22Rv1 (cell line): Measurements from ENCODE around the gene GANC.
"Not testable (repeated sequence)": the region's sequence is repeated elsewhere in the genome, so short reads cannot be mapped to it uniquely, and the experiment has no call there.

Source experiments
- H3K27ac ChIP-seq: fragments of 450-650 bp; 2 replicates; pipeline ENCODE4 v1.5.1; 2017
- CTCF ChIP-seq: fragments of 450-650 bp; IDR thresholded peaks from 2 replicates; pipeline ENCODE4 v1.5.1; 2017; ENCODE audit warnings: mild to moderate bottlenecking
- ZFX ChIP-seq: fragments of 450-650 bp; IDR thresholded peaks from 2 replicates; pipeline ENCODE4 v1.6.1; 2017; ENCODE audit warnings: antibody characterized with exemption, borderline replicate concordance

GANC gene, protein sequence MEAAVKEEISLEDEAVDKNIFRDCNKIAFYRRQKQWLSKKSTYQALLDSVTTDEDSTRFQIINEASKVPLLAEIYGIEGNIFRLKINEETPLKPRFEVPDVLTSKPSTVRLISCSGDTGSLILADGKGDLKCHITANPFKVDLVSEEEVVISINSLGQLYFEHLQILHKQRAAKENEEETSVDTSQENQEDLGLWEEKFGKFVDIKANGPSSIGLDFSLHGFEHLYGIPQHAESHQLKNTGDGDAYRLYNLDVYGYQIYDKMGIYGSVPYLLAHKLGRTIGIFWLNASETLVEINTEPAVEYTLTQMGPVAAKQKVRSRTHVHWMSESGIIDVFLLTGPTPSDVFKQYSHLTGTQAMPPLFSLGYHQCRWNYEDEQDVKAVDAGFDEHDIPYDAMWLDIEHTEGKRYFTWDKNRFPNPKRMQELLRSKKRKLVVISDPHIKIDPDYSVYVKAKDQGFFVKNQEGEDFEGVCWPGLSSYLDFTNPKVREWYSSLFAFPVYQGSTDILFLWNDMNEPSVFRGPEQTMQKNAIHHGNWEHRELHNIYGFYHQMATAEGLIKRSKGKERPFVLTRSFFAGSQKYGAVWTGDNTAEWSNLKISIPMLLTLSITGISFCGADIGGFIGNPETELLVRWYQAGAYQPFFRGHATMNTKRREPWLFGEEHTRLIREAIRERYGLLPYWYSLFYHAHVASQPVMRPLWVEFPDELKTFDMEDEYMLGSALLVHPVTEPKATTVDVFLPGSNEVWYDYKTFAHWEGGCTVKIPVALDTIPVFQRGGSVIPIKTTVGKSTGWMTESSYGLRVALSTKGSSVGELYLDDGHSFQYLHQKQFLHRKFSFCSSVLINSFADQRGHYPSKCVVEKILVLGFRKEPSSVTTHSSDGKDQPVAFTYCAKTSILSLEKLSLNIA (N-terminal part only)

DNA sequence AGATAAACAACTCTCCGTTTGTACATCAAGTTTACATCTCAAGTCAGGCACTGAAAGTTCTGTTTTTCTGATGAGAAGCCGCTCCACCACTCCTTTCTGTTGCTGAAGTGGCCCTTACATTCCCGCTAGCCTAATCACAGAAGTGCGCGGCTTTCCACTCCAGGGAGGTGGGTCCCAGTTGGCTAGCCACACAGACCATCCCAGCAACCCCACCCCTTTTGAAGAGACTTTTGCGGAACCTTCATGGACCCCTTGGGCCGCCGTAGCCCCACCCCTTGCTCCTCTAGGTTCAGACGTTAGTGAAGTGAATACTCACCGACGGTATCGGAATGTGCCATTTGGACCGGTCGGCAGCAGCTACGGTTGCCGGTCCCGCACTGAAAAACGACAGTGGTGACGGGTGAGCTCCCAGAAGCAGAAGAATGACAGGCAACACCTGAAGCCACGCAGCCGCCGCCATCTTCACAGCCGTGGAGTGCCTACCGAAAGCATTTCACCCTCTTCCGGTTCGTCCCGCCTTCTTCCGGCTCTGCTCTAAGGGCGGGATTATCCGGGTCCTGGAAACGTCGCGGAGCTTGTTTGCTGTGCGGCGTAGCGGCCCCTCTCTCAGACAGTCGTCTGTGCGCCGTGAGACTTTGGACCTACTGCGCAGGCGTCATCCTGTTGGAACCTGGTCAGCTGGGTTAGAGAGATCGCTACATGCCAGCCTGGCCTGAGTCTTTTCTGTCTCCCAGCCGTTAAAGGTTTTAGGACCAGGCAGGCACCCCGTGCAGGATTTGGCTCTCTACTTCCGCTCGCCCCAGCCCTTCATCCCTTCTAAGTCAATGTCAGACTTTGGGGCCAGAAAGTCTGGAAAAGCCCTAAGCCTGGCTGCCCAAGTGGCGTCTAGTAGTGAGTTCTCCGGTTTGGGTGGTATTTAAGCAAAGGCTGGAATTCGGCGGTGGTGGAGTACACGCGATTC, at the start of gene GANC, which contains the start of gene TMEM87A:
TSS of gene GANC (plus strand) at position 263 of the 961 bp plus-strand sequence. CDS start 1,281 bp downstream, outside the sequence.
TSS of gene TMEM87A (minus strand) at position 495 of the 961 bp plus-strand sequence. CDS start at position 460, 35 bp downstream.
- H3K27ac ChIP-seq = peak within 1 kb of the TSS; percentile 97

DNA sequence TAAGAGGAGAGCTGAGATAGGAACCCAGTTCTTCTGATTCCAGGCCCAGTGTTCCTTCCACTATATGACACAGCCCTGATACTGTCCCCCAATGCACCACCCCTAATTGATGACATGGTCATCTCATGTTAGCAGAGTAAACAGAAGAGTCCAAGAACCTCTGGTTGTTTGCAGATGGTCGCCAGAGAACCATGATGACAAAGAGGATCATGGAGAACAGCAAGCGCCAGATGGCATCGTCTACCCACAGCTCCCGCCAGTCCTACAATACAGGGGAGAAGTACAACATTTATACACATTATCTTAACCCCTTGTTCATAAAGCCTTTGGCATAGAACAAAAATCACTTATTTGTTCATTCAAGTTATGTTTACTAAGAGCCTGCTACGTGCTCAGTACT, 46.4 kb upstream of the GANC start:
- TF ChIP-seq CTCF = no peak
- no peak for TF ChIP-seq ZFX
- H3K27ac ChIP-seq = no peak overlapping the region

More for the DNA sequence above, at the start of gene GANC, which contains the start of gene TMEM87A:
- TF ChIP-seq ZFX (no peak), CTCF (no peak)

- TF ChIP-seq ZFX (no peak), CTCF (no peak)
- no peak overlapping the region for H3K27ac ChIP-seq
These were observed 45.0 kb upstream of the GANC start for GRCh38 chr15:42228036-42228435.

DNA sequence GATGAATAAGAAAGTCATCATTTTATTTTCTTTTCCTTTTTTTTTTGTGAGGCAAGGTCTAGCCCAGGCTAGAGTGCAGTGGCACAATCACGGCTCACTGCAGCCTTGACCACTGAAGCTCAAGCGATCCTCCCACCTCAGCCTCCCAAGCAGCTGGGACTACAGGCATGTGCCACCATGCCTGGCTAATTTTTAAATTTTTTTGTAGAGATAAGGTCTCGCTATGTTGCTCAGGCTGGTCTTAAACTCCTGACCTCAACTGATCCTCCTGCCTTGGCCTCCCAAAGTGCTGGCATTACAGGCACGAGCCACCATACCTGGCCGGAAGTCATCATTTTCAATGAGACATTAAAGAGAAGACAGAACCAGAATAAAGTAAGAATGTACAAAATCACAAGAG, 44.0 kb upstream of the GANC start:
- H3K27ac ChIP-seq = not testable (repeated sequence)

DNA sequence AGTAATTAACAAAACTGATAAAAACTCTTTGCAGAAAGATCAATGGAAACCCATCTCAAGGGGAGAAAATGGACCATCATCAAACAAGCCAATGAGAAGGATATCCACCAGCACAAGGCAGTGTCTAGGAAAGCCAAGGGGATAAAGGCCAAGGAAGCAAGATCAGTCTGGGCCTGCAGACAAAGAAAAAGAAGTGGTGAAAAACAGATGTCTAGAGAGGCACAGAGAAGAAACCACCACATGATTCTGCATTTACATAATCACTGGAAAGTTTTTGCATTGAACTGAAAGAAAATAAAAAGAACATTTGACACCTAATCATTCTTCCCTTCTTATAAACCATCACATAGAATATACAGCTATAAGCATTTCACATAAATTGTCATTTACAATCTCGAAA, 41.9 kb upstream of the GANC start:
- TF ChIP-seq ZFX (no peak), CTCF (no peak)
- no peak overlapping the region for H3K27ac ChIP-seq

GRCh38 chr15:42232606-42233005, 40.4 kb upstream of the GANC start:
- no peak for TF ChIP-seq CTCF
- no peak for TF ChIP-seq ZFX
- no peak overlapping the region for H3K27ac ChIP-seq

GRCh38 chr15:42233107-42233506, 39.9 kb upstream of the GANC start:
- no peak overlapping the region for H3K27ac ChIP-seq
- no peak for TF ChIP-seq CTCF
- TF ChIP-seq ZFX = no peak
